PC-3 (cell line): ENCODE data around the gene LENG1. TPM values are rescaled to one million over a fixed set of nuclear protein-coding genes. Genes with fewer than 3 reads are reported as not detected.
A peak's percentile ranks its signal among the peaks of the same experiment; 100 is the strongest.

Source experiments
- ATAC-seq: fragments of 200-7000 bp; cut with Tn5 transposase; 2 replicates; pipeline ENCODE4 v1.9.1; 2020; ENCODE audit warnings: mild to moderate bottlenecking, moderate library complexity
- BruUV-seq: library from RNA; stranded (reverse); fragments of 400-500 nt; replicated peaks from 2 replicates; lab custom pipeline; 2021; lab: Mats Ljungman, UMichigan
- CTCF ChIA-PET: fragments of 300-600 bp; sonication (Branson Sonifier 250); formaldehyde crosslinking; loops from one replicate; lab custom pipeline; 2022; ENCODE audit warnings: antibody characterized with exemption; lab: Charles Lee
- POLR2A ChIA-PET: fragments of 300-600 bp; sonication (Branson Sonifier 250); formaldehyde crosslinking; loops from one replicate; lab custom pipeline; 2022; ENCODE audit warnings: antibody characterized with exemption; ENCODE audit not compliant: unreplicated experiment; lab: Charles Lee
- DNase-seq: peaks from one replicate; pipeline ENCODE4 v3.0.0-alpha.2; 2015
- H2AFZ ChIP-seq: fragments of 300-600 bp; sonication (generic); 2 replicates; pipeline ENCODE4 v1.6.0; 2016; ENCODE audit warnings: antibody characterized with exemption, low read length
- H3F3A ChIP-seq: fragments of 300-600 bp; sonication (generic); one replicate; pipeline ENCODE4 v1.6.0; 2017; ENCODE audit warnings: antibody characterized with exemption, low read length, control low read depth, mild to moderate bottlenecking; ENCODE audit not compliant: unreplicated experiment
- H3K27ac ChIP-seq: fragments of 300-600 bp; sonication (generic); 2 replicates; pipeline ENCODE4 v1.5.1; 2016; ENCODE audit warnings: mild to moderate bottlenecking, low read length
- H3K27me3 ChIP-seq: fragments of 300-600 bp; sonication (generic); 2 replicates; pipeline ENCODE4 v1.6.1; 2016; ENCODE audit warnings: low read length, mixed read lengths
- H3K36me3 ChIP-seq: fragments of 300-600 bp; sonication (generic); 2 replicates; pipeline ENCODE4 v1.6.1; 2016; ENCODE audit warnings: low read depth, mixed run types, low read length, mixed read lengths
- H3K4me1 ChIP-seq: fragments of 300-600 bp; sonication (generic); 2 replicates; pipeline ENCODE4 v1.5.1; 2016; ENCODE audit warnings: low read length; ENCODE audit not compliant: insufficient read depth
- H3K4me2 ChIP-seq: fragments of 300-600 bp; sonication (generic); 2 replicates; pipeline ENCODE4 v1.6.0; 2016; ENCODE audit warnings: low read length
- H3K4me3 ChIP-seq: fragments of 300-600 bp; sonication (generic); 2 replicates; pipeline ENCODE4 v1.5.1; 2016; ENCODE audit warnings: mild to moderate bottlenecking, low read length, mixed read lengths
- H3K79me2 ChIP-seq: fragments of 300-600 bp; sonication (generic); 2 replicates; pipeline ENCODE4 v1.6.1; 2017; ENCODE audit warnings: low read length, mixed read lengths
- H3K9ac ChIP-seq: fragments of 300-600 bp; sonication (generic); 2 replicates; pipeline ENCODE4 v1.6.0; 2016; ENCODE audit warnings: mild to moderate bottlenecking, low read length
- H3K9me2 ChIP-seq: fragments of 300-600 bp; sonication (generic); replicated peaks from 2 replicates; pipeline ENCODE4 v1.6.1; 2016; ENCODE audit warnings: mixed run types, low read length, mixed read lengths
- H3K9me3 ChIP-seq: fragments of 300-600 bp; sonication (generic); 2 replicates; pipeline ENCODE4 v1.6.1; 2016; ENCODE audit warnings: low read length, mixed read lengths
- H4K20me1 ChIP-seq: fragments of 300-600 bp; sonication (generic); 2 replicates; pipeline ENCODE4 v1.6.1; 2016; ENCODE audit warnings: low read length, mixed read lengths
- EZH2 ChIP-seq: fragments of 300-600 bp; sonication (generic); IDR thresholded peaks from one replicate; pipeline ENCODE4 v1.6.1; 2017; ENCODE audit warnings: antibody characterized with exemption, mild to moderate bottlenecking, low read length; ENCODE audit not compliant: unreplicated experiment
- EZH2phosphoT487 ChIP-seq: fragments of 300-600 bp; sonication (generic); IDR thresholded peaks from 2 replicates; pipeline ENCODE4 v1.6.1; 2018; ENCODE audit warnings: mild to moderate bottlenecking, antibody characterized with exemption, low read length, borderline replicate concordance
- intact Hi-C: fragments of 100-400 bp; cut with micrococcal nuclease; formaldehyde crosslinking; loops from 2 replicates; pipeline ENCODE4 v1.9.0; 2023
- total RNA-seq: library from RNA; depleted of rRNA; stranded (reverse); fragments of >200 nt; gene quantifications from 2 replicates; pipeline ENCODE4 v1.2.3, GENCODE V29; 2014
- TF ChIP-seq, protein P1 (sequence below): fragments of 300-600 bp; sonication (generic); conservative IDR thresholded peaks from 2 replicates; pipeline ENCODE4 v1.5.1; 2017; ENCODE audit warnings: antibody characterized with exemption, low read depth, mild to moderate bottlenecking, low read length

Gene LENG1
- total RNA-seq, 1 experiment from 2014 or later = 13.6 TPM

DNA sequence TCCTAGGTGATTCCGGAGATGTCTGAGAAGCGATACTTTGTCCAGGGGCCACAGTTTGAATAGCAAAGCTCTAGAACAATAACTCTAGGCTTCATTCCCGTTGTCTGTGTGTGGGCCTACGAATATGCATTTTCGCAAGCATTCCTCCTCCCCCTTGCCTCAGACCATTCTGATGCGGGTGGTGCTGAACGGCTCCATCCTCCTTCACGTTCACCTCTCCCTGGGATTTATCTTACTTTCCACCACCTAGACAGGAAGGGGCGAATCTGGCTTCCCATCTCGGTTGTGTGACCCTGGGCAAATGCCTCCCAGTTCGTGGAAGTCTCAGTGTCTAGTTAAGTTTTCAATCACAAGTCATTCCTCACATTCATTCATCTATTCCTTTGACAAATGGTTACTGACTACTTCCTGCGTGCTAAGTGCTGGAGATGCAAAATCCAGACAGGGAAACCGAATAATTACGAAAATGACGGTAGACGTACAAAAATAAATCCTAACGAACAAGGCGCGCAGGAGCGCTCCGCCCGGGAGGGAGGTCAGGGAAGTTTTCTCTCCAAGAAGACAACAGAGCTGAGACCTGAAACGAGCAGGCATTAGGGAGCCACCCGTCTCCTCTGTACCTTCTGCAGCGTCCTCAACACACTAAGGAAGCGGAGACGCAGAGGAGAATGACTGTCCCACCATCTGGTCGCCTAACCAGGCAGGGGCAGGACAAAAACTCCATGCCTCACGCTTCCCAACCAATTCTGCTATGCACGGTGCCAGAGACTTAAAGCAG, 23.2 kb downstream of the LENG1 start:
- peak overlapping the region; percentile 3; the same call in 1 of the 2 replicates for H3K27ac ChIP-seq
- TSS peak; percentile 93 for BruUV-seq
- POLR2A ChIA-PET = interaction anchor here (0.5 to 1.3 kb wide), 8 partner anchors 16 to 1947 kb away, joined by 3 to 25 read pairs (median 16); partner anchors contain the start of genes LENG1, MBOAT7, MYADM and PRPF31
- H3K9me3 ChIP-seq = no peaks in the 10 kb centered on the region
- intact Hi-C loops = no loop called here
- H3K4me3 ChIP-seq = peak overlapping the region; percentile 73
- peaks cover 17% of the 10 kb centered on the region; the same call in 1 of the 2 replicates for H3K36me3 ChIP-seq
- CTCF ChIA-PET = interaction anchor here (0.6 to 1.9 kb wide), 4 partner anchors 24 to 294 kb away, joined by 4 to 11 read pairs (median 10); partner anchors contain the start of genes LENG1 and MBOAT7
- peak overlapping the region; percentile 49 for H3K9ac ChIP-seq
- H4K20me1 ChIP-seq = peaks cover 28% of the 10 kb centered on the region
- H3F3A ChIP-seq = no peaks in the 10 kb centered on the region
- peak overlapping the region; percentile 68 for H2AFZ ChIP-seq
- peak; percentile 15 for DNase-seq
- H3K4me2 ChIP-seq = peak overlapping the region; percentile 91
- H3K79me2 ChIP-seq = peaks cover 37% of the 10 kb centered on the region
- peak; percentile 2 for ATAC-seq
- H3K27me3 ChIP-seq = no peaks in the 10 kb centered on the region
- H3K9me2 ChIP-seq = no peaks in the 10 kb centered on the region
- H3K4me1 ChIP-seq = peaks cover 20% of the 10 kb centered on the region; the same call in 1 of the 2 replicates
- TF ChIP-seq, protein P1, sequence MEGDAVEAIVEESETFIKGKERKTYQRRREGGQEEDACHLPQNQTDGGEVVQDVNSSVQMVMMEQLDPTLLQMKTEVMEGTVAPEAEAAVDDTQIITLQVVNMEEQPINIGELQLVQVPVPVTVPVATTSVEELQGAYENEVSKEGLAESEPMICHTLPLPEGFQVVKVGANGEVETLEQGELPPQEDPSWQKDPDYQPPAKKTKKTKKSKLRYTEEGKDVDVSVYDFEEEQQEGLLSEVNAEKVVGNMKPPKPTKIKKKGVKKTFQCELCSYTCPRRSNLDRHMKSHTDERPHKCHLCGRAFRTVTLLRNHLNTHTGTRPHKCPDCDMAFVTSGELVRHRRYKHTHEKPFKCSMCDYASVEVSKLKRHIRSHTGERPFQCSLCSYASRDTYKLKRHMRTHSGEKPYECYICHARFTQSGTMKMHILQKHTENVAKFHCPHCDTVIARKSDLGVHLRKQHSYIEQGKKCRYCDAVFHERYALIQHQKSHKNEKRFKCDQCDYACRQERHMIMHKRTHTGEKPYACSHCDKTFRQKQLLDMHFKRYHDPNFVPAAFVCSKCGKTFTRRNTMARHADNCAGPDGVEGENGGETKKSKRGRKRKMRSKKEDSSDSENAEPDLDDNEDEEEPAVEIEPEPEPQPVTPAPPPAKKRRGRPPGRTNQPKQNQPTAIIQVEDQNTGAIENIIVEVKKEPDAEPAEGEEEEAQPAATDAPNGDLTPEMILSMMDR = no peak
- TF ChIP-seq EZH2phosphoT487 = no peak
- no peak for TF ChIP-seq EZH2

DNA sequence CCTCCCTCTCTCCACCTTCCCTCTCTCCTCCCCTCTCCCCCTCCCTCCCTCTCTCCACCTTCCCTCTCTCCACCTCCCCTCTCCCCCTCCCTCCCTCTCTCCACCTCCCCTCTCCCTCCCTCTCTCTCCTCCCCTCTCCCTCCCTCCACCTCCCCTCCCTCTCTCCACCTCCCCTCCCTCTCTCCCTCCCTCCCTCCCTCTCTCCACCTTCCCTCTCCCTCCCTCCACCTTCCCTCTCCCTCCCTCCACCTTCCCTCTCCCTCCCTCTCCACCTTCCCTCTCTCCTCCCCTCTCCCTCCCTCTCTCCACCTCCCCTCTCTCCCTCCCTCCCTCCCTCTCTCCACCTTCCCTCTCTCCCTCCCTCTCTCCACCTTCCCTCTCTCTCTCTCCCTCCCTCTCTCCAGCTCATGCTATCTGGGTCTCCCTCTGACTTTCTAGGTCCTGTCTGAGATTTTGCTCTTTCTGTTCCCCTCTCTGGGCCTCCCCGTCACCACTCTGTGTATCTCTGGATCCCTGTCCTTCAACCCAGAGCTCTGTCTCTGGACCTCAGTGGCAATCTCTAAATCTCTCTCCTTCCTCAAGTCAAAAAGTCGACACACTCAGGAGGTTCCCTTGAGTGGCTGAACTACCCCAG, 25.4 kb downstream of the LENG1 start:
- peaks cover 18% of the 10 kb centered on the region for H3K36me3 ChIP-seq
- TF ChIP-seq EZH2phosphoT487 = no peak
- TF ChIP-seq EZH2 = no peak
- TF ChIP-seq, protein P1 = no peak
- H3K4me3 ChIP-seq = no peak overlapping the region
- ChIA-PET CTCF (no interaction called here), POLR2A (no interaction called here)
- H3K27ac ChIP-seq = no peak overlapping the region
- intact Hi-C loops = no loop called here
- H2AFZ ChIP-seq = no peak overlapping the region
- ATAC-seq (no peak), DNase-seq (no peak)
- H4K20me1 ChIP-seq = 0 out of 2 replicates have a peak, but pooled peaks cover 6% of the 10 kb centered on the region
- H3K9me2 ChIP-seq = no peaks in the 10 kb centered on the region
- H3F3A ChIP-seq = no peaks in the 10 kb centered on the region
- no TSS peak for BruUV-seq
- H3K9me3 ChIP-seq = no peaks in the 10 kb centered on the region
- H3K27me3 ChIP-seq = no peaks in the 10 kb centered on the region
- H3K79me2 ChIP-seq = peaks cover 15% of the 10 kb centered on the region
- H3K4me2 ChIP-seq = no peak overlapping the region
- H3K9ac ChIP-seq = no peak overlapping the region
- peaks cover 13% of the 10 kb centered on the region; the same call in 1 of the 2 replicates for H3K4me1 ChIP-seq
